ENCODE measurements around the gene CELF4. TPM values are rescaled to one million over a fixed set of nuclear protein-coding genes. Genes with fewer than 3 reads are reported as not detected.

CELF4 gene
- polyA plus RNA-seq, 2 donors, result 0.02 to 0.06 TPM

DNA sequence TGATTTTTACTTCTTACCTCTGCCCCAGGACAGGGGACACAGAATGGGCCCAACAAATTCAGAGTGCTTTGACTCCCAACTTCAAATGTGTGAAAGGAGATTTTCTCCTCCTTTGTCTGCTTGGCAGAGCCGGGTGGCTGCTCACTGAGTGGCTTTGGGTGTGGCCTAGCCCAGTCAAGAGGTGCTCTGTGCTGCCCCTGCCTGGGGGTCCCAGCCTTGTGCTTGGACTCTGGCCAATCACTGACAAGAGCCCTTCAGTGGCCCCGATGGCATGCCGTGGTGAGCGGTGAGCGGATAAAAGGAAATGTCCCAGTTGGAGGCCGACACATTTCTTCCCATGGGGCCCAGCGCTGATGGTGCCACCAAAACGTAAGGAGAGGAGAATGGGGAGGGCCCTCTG is 259.2 kb downstream of the CELF4 start:
- Histone ChIP-seq H3K27ac (ENCODE audit: low read depth in 2 of 2, low read length in 1 of 2) (no peak overlapping the region), H3K27me3 (ENCODE audit: control insufficient read depth in 1 of 2, insufficient read depth in 2 of 2, low read length in 2 of 2) (no peaks in the 10 kb centered on the region), H3K36me3 (ENCODE audit: control insufficient read depth in 2 of 2, insufficient read depth in 2 of 2, low read length in 1 of 2) (no peaks in the 10 kb centered on the region), H3K9me3 (ENCODE audit: control insufficient read depth in 2 of 2, insufficient read depth in 1 of 2, low read depth in 1 of 2, low read length in 1 of 2) (no peaks in the 10 kb centered on the region), H3K4me3 (ENCODE audit: low read depth in 1 of 2, low read length in 2 of 2) (no peak overlapping the region), H3K4me1 (ENCODE audit: control insufficient read depth in 2 of 2, insufficient read depth in 2 of 2, low read length in 1 of 2) (no peaks in the 10 kb centered on the region)
- WGBS, 2 donors, result 86% methylated on average over 8 of the region's 8 CpGs

DNA sequence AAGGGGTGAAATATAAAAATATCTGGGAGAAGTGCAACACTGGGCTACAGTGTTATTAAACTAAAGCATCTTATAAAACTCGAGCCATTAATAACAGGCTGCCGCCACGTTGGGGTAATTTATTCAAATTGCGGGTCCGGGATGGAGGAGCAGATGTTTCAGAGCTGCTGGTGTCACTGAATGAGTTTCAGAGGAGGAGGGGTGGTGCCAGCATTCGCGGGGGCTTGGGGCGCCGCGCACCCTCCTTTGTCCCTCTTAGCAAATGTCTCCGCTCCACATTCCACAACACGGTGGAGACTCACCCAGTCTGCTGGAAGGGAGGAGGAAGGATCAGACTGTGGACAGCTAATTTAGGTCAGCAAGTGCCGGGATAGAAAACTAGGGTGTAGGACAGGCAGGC is 260.5 kb downstream of the CELF4 start:
- 82% methylated on average over 13 of the region's 13 CpGs for WGBS, 2 donors
- Histone ChIP-seq H3K36me3 (ENCODE audit: control insufficient read depth in 2 of 2, insufficient read depth in 2 of 2, low read length in 1 of 2) (no peaks in the 10 kb centered on the region), H3K4me3 (ENCODE audit: low read depth in 1 of 2, low read length in 2 of 2) (no peak overlapping the region), H3K27ac (ENCODE audit: low read depth in 2 of 2, low read length in 1 of 2) (no peak overlapping the region), H3K4me1 (ENCODE audit: control insufficient read depth in 2 of 2, insufficient read depth in 2 of 2, low read length in 1 of 2) (no peaks in the 10 kb centered on the region), H3K9me3 (ENCODE audit: control insufficient read depth in 2 of 2, insufficient read depth in 1 of 2, low read depth in 1 of 2, low read length in 1 of 2) (no peaks in the 10 kb centered on the region), H3K27me3 (ENCODE audit: control insufficient read depth in 1 of 2, insufficient read depth in 2 of 2, low read length in 2 of 2) (no peaks in the 10 kb centered on the region)

DNA sequence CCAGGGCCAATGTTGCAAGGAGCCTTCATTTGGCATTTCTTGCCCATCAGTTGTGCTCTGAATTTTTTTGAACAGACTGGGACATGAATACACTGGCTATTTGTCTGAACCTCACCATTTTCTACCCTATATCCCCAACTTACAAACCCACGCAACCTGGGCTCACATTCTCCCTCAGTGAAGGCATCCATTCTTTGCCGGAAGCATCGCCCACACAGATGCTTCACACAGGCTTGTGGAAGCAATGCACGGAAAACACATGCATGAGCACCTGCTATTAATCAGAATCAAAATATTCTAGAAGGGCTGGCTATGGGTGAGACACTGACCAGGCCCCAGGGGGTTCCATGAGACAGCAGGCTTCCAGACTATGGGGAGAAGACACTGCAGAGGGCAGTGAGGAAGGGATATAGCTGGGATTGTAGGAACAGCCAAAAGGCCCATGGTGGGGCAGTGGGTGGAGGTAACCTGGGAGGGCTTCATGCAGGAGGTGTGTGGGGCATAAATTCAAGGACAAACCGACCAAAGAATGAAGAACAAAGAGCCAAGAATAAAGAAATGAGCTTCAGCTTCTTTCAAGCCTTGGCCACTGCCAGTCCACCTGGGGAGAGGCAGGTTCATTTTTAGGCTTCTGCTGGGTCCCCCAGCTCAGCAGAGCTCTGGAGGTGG is 261.5 kb downstream of the CELF4 start:
- no peaks in the 10 kb centered on the region for H3K36me3 ChIP-seq (ENCODE audit: control insufficient read depth in 2 of 2, insufficient read depth in 2 of 2, low read length in 1 of 2)
- H3K4me3 ChIP-seq (ENCODE audit: low read depth in 1 of 2, low read length in 2 of 2), result no peak overlapping the region
- H3K27me3 ChIP-seq (ENCODE audit: control insufficient read depth in 1 of 2, insufficient read depth in 2 of 2, low read length in 2 of 2), result no peaks in the 10 kb centered on the region
- WGBS, 2 donors, result 84% methylated on average over 5 of the region's 5 CpGs
- peaks cover 0 to 6% of the 10 kb centered on the region in 2 donors for H3K4me1 ChIP-seq (ENCODE audit: control insufficient read depth in 2 of 2, insufficient read depth in 2 of 2, low read length in 1 of 2)
- H3K9me3 ChIP-seq (ENCODE audit: control insufficient read depth in 2 of 2, insufficient read depth in 1 of 2, low read depth in 1 of 2, low read length in 1 of 2), result no peaks in the 10 kb centered on the region
- no peak overlapping the region for H3K27ac ChIP-seq (ENCODE audit: low read depth in 2 of 2, low read length in 1 of 2)

DNA sequence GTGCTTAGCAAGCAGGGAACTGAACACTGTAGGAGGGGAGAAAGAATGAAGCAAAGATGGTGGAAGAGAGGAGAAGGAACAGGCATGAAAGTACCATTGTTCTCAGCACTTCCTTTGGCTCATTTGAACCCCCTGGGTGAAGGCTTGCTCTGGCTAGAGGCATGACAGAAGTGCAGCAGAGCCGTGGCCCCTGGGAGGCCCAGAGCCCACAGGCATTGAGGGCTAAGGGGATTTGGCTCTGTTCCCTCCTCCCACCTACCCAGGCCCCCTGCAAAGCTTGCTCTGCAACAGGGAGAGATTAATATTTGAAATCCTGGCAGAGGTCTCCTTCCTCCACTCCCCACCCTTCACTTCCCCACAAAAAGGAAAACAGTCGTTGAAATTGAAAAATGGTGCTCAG is 262.6 kb downstream of the CELF4 start:
- Histone ChIP-seq H3K4me3 (ENCODE audit: low read depth in 1 of 2, low read length in 2 of 2) (no peak overlapping the region), H3K36me3 (ENCODE audit: control insufficient read depth in 2 of 2, insufficient read depth in 2 of 2, low read length in 1 of 2) (no peaks in the 10 kb centered on the region), H3K9me3 (ENCODE audit: control insufficient read depth in 2 of 2, insufficient read depth in 1 of 2, low read depth in 1 of 2, low read length in 1 of 2) (no peaks in the 10 kb centered on the region), H3K27me3 (ENCODE audit: control insufficient read depth in 1 of 2, insufficient read depth in 2 of 2, low read length in 2 of 2) (no peaks in the 10 kb centered on the region), H3K27ac (ENCODE audit: low read depth in 2 of 2, low read length in 1 of 2) (no peak overlapping the region), H3K4me1 (ENCODE audit: control insufficient read depth in 2 of 2, insufficient read depth in 2 of 2, low read length in 1 of 2) (peaks cover 0 to 8% of the 10 kb centered on the region in 2 donors)
- 18 to 32% methylated on average over 2 of the region's 2 CpGs for WGBS, 2 donors

DNA sequence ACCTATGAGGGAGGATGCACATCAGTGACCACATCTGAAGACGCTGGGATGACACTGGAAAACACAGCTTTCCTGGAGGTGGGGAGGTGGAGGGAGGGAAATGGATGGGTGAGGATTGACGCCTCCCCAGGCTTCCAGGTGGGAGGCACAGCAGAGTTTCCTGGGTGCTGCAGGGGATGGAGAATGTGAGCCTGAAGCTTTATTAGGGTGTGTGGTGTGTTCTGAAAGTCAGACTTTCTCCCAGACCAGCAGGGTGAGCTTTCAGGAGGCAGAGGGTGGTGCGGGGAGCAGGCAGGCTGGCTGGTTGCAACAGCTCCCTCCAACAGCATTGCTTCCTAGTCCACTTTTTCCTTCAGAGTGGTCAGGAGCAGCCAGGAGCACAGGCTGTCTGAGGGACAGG is 263.1 kb downstream of the CELF4 start:
- Histone ChIP-seq H3K36me3 (ENCODE audit: control insufficient read depth in 2 of 2, insufficient read depth in 2 of 2, low read length in 1 of 2) (no peaks in the 10 kb centered on the region), H3K27ac (ENCODE audit: low read depth in 2 of 2, low read length in 1 of 2) (no peak overlapping the region), H3K9me3 (ENCODE audit: control insufficient read depth in 2 of 2, insufficient read depth in 1 of 2, low read depth in 1 of 2, low read length in 1 of 2) (no peaks in the 10 kb centered on the region), H3K4me3 (ENCODE audit: low read depth in 1 of 2, low read length in 2 of 2) (no peak overlapping the region), H3K27me3 (ENCODE audit: control insufficient read depth in 1 of 2, insufficient read depth in 2 of 2, low read length in 2 of 2) (no peaks in the 10 kb centered on the region), H3K4me1 (ENCODE audit: control insufficient read depth in 2 of 2, insufficient read depth in 2 of 2, low read length in 1 of 2) (peaks cover 0 to 8% of the 10 kb centered on the region in 2 donors)
- 81 to 83% methylated on average over 3 of the region's 3 CpGs for WGBS, 2 donors

DNA sequence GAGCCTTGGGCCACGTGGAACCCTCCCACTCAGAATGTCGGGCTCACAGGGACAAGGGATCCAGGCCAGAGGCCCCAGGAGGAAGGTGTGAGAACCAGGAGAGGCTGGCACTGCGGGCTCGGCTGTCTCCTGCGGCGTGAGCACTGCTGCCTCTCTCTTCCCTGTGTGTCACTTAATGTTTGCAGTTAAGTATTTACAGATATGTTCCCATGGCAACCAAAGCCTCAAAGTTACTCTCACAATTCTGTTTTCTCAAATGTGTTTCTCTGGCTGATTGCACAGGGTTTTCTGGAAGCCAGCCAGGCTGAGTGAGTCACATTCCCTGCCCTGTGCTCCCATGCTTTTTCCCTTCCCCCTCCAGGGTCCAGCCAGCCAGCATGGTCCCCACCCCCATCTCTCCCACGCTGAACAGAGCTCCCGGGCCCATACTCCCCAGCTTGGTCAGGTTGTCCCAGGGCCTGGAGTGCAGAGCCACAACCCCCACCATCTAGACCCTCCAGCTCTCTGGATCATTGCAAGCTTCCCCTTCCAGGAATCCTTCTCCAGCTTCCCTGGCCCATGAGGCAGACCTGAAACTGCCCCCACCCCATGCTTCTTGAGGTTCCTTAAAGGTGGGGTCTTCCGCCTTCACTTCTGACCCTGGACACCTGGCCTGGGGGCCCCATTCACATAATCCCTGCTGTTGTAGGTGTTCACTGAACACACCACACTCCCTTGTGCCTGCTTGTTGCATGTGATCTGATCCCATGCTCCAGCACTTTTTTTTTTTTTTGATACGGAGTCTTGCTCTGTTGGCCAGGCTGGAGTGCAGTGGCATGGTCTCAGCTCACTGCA is 265.9 kb downstream of the CELF4 start:
- Histone ChIP-seq H3K4me1 (ENCODE audit: control insufficient read depth in 2 of 2, insufficient read depth in 2 of 2, low read length in 1 of 2) (peaks cover 0 to 8% of the 10 kb centered on the region in 2 donors), H3K36me3 (ENCODE audit: control insufficient read depth in 2 of 2, insufficient read depth in 2 of 2, low read length in 1 of 2) (no peaks in the 10 kb centered on the region), H3K27ac (ENCODE audit: low read depth in 2 of 2, low read length in 1 of 2) (no peak overlapping the region), H3K4me3 (ENCODE audit: low read depth in 1 of 2, low read length in 2 of 2) (no peak overlapping the region), H3K27me3 (ENCODE audit: control insufficient read depth in 1 of 2, insufficient read depth in 2 of 2, low read length in 2 of 2) (no peaks in the 10 kb centered on the region), H3K9me3 (ENCODE audit: control insufficient read depth in 2 of 2, insufficient read depth in 1 of 2, low read depth in 1 of 2, low read length in 1 of 2) (no peaks in the 10 kb centered on the region)
- 19 to 20% methylated on average over 10 of the region's 10 CpGs for WGBS, 2 donors

DNA sequence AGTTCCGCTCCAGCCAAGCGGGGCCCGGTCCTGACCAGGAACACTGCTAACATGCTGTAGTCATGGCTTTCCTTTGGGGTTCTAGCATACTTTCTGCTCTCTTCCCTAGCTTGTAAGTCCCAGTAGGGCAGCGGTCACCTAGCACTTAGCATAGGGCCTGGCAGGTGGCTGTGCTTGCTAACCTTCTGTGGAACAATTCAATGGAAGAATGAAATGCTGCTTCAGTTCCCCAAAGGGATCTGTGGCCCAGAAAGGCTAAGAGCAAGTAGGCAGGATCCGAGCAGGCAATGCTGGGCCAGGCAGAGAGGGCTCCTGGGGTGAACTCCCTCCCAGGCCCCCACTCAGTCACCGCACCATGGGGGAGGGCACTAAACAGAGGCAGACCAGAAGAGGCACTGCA is 266.8 kb downstream of the CELF4 start:
- Histone ChIP-seq H3K27me3 (ENCODE audit: control insufficient read depth in 1 of 2, insufficient read depth in 2 of 2, low read length in 2 of 2) (no peaks in the 10 kb centered on the region), H3K27ac (ENCODE audit: low read depth in 2 of 2, low read length in 1 of 2) (no peak overlapping the region), H3K36me3 (ENCODE audit: control insufficient read depth in 2 of 2, insufficient read depth in 2 of 2, low read length in 1 of 2) (no peaks in the 10 kb centered on the region), H3K9me3 (ENCODE audit: control insufficient read depth in 2 of 2, insufficient read depth in 1 of 2, low read depth in 1 of 2, low read length in 1 of 2) (no peaks in the 10 kb centered on the region), H3K4me1 (ENCODE audit: control insufficient read depth in 2 of 2, insufficient read depth in 2 of 2, low read length in 1 of 2) (peaks cover 0 to 8% of the 10 kb centered on the region in 2 donors), H3K4me3 (ENCODE audit: low read depth in 1 of 2, low read length in 2 of 2) (no peak overlapping the region)
- 91 to 92% methylated on average over 6 of the region's 6 CpGs for WGBS, 2 donors

DNA sequence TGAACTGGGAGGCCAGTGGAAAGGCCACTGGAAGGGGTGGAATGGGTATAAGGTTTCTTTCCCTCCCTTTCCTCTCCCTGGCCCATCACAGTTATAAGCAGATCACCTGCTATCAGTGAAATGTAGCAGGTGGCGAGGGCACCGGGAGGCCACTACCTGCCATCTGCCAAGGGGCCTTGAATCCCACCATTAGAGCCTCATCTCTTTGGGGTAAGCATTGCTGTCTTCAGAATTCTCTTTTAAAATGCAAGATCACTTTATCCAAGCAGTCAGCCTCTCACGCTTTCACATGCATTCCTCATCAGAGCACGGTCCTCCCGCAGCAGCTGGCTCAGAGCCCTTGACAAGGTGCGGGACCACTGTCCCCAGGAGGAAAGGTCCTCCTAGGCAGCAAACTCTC is 268.5 kb downstream of the CELF4 start:
- Histone ChIP-seq H3K27me3 (ENCODE audit: control insufficient read depth in 1 of 2, insufficient read depth in 2 of 2, low read length in 2 of 2) (no peaks in the 10 kb centered on the region), H3K4me1 (ENCODE audit: control insufficient read depth in 2 of 2, insufficient read depth in 2 of 2, low read length in 1 of 2) (peaks cover 0 to 8% of the 10 kb centered on the region in 2 donors), H3K9me3 (ENCODE audit: control insufficient read depth in 2 of 2, insufficient read depth in 1 of 2, low read depth in 1 of 2, low read length in 1 of 2) (no peaks in the 10 kb centered on the region), H3K27ac (ENCODE audit: low read depth in 2 of 2, low read length in 1 of 2) (no peak overlapping the region), H3K36me3 (ENCODE audit: control insufficient read depth in 2 of 2, insufficient read depth in 2 of 2, low read length in 1 of 2) (no peaks in the 10 kb centered on the region), H3K4me3 (ENCODE audit: low read depth in 1 of 2, low read length in 2 of 2) (no peak overlapping the region)
- 82 to 93% methylated on average over 6 of the region's 6 CpGs for WGBS, 2 donors

DNA sequence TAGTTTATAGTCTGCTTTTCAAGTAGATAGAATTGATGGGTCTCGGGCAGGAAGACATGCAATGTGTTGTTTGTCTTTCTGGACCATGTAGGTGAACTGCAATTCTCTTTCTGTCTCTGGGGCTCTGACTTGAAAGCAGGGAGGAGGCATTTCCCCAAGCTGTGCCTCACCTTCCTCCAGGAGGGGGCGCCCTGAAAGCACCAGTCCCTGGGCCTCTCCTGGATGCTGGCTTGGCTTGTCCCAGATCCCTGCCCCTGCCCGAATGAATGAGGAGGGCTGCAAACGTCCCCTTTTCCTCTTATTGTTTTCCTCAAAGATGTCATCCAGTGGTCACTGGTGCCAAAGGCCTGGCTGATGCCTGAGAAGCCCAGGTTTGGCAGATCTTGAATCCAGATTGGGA is 270.6 kb downstream of the CELF4 start:
- WGBS, 2 donors, result 28 to 42% methylated on average over 4 of the region's 4 CpGs
- no peak overlapping the region for H3K27ac ChIP-seq (ENCODE audit: low read depth in 2 of 2, low read length in 1 of 2)
- H3K9me3 ChIP-seq (ENCODE audit: control insufficient read depth in 2 of 2, insufficient read depth in 1 of 2, low read depth in 1 of 2, low read length in 1 of 2), result no peaks in the 10 kb centered on the region
- H3K27me3 ChIP-seq (ENCODE audit: control insufficient read depth in 1 of 2, insufficient read depth in 2 of 2, low read length in 2 of 2), result no peaks in the 10 kb centered on the region
- no peak overlapping the region for H3K4me3 ChIP-seq (ENCODE audit: low read depth in 1 of 2, low read length in 2 of 2)
- H3K36me3 ChIP-seq (ENCODE audit: control insufficient read depth in 2 of 2, insufficient read depth in 2 of 2, low read length in 1 of 2), result no peaks in the 10 kb centered on the region
- H3K4me1 ChIP-seq (ENCODE audit: control insufficient read depth in 2 of 2, insufficient read depth in 2 of 2, low read length in 1 of 2), result peaks cover 0 to 8% of the 10 kb centered on the region in 2 donors

DNA sequence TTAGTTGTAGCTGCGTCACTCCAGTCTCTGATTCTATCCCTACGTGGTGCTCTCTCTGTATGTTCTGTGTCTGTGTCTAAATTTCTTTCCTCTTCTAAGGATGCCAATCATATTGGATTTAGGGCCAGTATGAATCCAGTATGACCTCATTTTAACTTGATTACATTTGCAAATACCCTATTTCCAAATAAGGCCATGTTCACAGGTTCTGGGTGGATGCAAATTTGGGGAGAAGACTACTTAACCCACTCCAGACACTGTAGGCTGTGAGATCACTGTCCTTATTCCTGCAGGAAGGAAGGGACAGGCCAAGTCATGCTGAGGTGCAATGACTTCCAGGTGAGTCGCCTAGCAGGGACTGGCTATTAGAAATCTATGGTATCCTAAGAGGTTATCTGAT is 272.2 kb downstream of the CELF4 start:
- no peaks in the 10 kb centered on the region for H3K9me3 ChIP-seq (ENCODE audit: control insufficient read depth in 2 of 2, insufficient read depth in 1 of 2, low read depth in 1 of 2, low read length in 1 of 2)
- no peaks in the 10 kb centered on the region for H3K27me3 ChIP-seq (ENCODE audit: control insufficient read depth in 1 of 2, insufficient read depth in 2 of 2, low read length in 2 of 2)
- H3K4me1 ChIP-seq (ENCODE audit: control insufficient read depth in 2 of 2, insufficient read depth in 2 of 2, low read length in 1 of 2), result peaks cover 0 to 2% of the 10 kb centered on the region in 2 donors
- H3K36me3 ChIP-seq (ENCODE audit: control insufficient read depth in 2 of 2, insufficient read depth in 2 of 2, low read length in 1 of 2), result no peaks in the 10 kb centered on the region
- no peak overlapping the region for H3K27ac ChIP-seq (ENCODE audit: low read depth in 2 of 2, low read length in 1 of 2)
- no peak overlapping the region for H3K4me3 ChIP-seq (ENCODE audit: low read depth in 1 of 2, low read length in 2 of 2)
- WGBS, 2 donors, result 80 to 88% methylated on average over 3 of the region's 3 CpGs

All from esophagus (tissue), 2 donors.